ENCODE measurements around the gene STRIT1.

STRIT1 gene

GRCh38 chr3:155309581-155309980 is 16.1 kb upstream of the STRIT1 start:
- Histone ChIP-seq H3K14ac (ENCODE audit: low read length in 2 of 2) (no peak overlapping the region), H2BK120ac (ENCODE audit: low read depth, low read length) (no peak overlapping the region), H2AFZ (ENCODE audit: low read depth, low read length) (no peak overlapping the region), H2AK5ac (ENCODE audit: low read length, severe bottlenecking) (no peak overlapping the region), H3K4me2 (ENCODE audit: low read length, poor library complexity, severe bottlenecking) (no peak overlapping the region), H4K91ac (ENCODE audit: low read length) (no peak overlapping the region), H3K9me3 (ENCODE audit: control insufficient read depth, low read length) (no peaks in the 10 kb centered on the region), H3K27ac (ENCODE audit: low read length, poor library complexity, severe bottlenecking) (no peak overlapping the region), H2BK5ac (ENCODE audit: low read depth, low read length, poor library complexity, severe bottlenecking) (no peak overlapping the region), H3K4ac (ENCODE audit: low read depth in 1 of 2, low read length in 2 of 2) (no peak overlapping the region), H2BK15ac (ENCODE audit: low read depth, poor library complexity, severe bottlenecking) (no peak overlapping the region), H2BK12ac (ENCODE audit: low read length in 2 of 2) (no peak overlapping the region), H3K23ac (ENCODE audit: low read length in 2 of 2) (no peak overlapping the region), H3K27me3 (ENCODE audit: control insufficient read depth in 1 of 2, insufficient read depth in 1 of 2, low read length in 2 of 2) (no peaks in the 10 kb centered on the region), H4K8ac (ENCODE audit: low read length) (no peak overlapping the region), H3K4me3 (ENCODE audit: insufficient read depth in 1 of 2, low read depth in 1 of 2, low read length in 2 of 2) (no peak overlapping the region), H3K4me1 (ENCODE audit: control insufficient read depth, insufficient read depth, low read depth, low read length) (no peaks in the 10 kb centered on the region), H3K18ac (ENCODE audit: low read depth in 1 of 2, low read length in 2 of 2) (no peak overlapping the region), H3K79me1 (replicated peaks; ENCODE audit: low read length, poor library complexity, severe bottlenecking) (no peaks in the 10 kb centered on the region), H3K9ac (ENCODE audit: low read length) (no peak overlapping the region), H3K36me3 (ENCODE audit: control insufficient read depth in 1 of 2, insufficient read depth in 2 of 2, low read depth in 1 of 2, low read length in 2 of 2) (no peaks in the 10 kb centered on the region)
- WGBS: 98% methylated on average over 28 of the region's 28 CpGs
- no peak for DNase-seq

DNA sequence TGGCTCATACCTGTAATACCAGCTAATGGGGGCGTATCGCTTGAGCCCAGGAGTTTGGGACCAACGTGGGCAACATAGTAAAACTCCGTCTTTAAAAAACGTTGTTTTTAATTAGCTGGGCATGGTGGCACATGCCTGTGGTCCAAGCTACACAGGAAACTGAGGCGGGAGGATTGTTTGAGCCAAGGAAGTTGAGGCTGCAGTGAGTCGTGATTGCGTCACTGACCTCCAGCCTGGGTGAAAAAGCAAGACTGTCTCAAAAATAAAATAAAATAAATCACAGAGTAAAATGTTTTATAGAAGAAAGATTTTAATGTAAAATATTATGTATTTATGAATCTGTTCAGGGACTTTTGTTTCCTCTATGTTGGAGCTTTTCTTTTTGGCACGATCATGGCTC is 15.3 kb upstream of the STRIT1 start:
- Histone ChIP-seq H2BK15ac (ENCODE audit: low read depth, poor library complexity, severe bottlenecking) (no peak overlapping the region), H3K23ac (ENCODE audit: low read length in 2 of 2) (no peak overlapping the region), H2BK120ac (ENCODE audit: low read depth, low read length) (no peak overlapping the region), H3K4me2 (ENCODE audit: low read length, poor library complexity, severe bottlenecking) (no peak overlapping the region), H3K4ac (ENCODE audit: low read depth in 1 of 2, low read length in 2 of 2) (no peak overlapping the region), H3K14ac (ENCODE audit: low read length in 2 of 2) (no peak overlapping the region), H3K9me3 (ENCODE audit: control insufficient read depth, low read length) (no peaks in the 10 kb centered on the region), H2AK5ac (ENCODE audit: low read length, severe bottlenecking) (no peak overlapping the region), H3K27me3 (ENCODE audit: control insufficient read depth in 1 of 2, insufficient read depth in 1 of 2, low read length in 2 of 2) (no peaks in the 10 kb centered on the region), H2AFZ (ENCODE audit: low read depth, low read length) (no peak overlapping the region), H3K4me1 (ENCODE audit: control insufficient read depth, insufficient read depth, low read depth, low read length) (no peaks in the 10 kb centered on the region), H3K4me3 (ENCODE audit: insufficient read depth in 1 of 2, low read depth in 1 of 2, low read length in 2 of 2) (no peak overlapping the region), H3K27ac (ENCODE audit: low read length, poor library complexity, severe bottlenecking) (no peak overlapping the region), H2BK12ac (ENCODE audit: low read length in 2 of 2) (no peak overlapping the region), H3K18ac (ENCODE audit: low read depth in 1 of 2, low read length in 2 of 2) (no peak overlapping the region), H3K79me1 (replicated peaks; ENCODE audit: low read length, poor library complexity, severe bottlenecking) (no peaks in the 10 kb centered on the region), H4K91ac (ENCODE audit: low read length) (no peak overlapping the region), H3K9ac (ENCODE audit: low read length) (no peak overlapping the region), H4K8ac (ENCODE audit: low read length) (no peak overlapping the region), H2BK5ac (ENCODE audit: low read depth, low read length, poor library complexity, severe bottlenecking) (no peak overlapping the region), H3K36me3 (ENCODE audit: control insufficient read depth in 1 of 2, insufficient read depth in 2 of 2, low read depth in 1 of 2, low read length in 2 of 2) (no peaks in the 10 kb centered on the region)
- WGBS: 65% methylated on average over 6 of the region's 9 CpGs
- no peak for DNase-seq

DNA sequence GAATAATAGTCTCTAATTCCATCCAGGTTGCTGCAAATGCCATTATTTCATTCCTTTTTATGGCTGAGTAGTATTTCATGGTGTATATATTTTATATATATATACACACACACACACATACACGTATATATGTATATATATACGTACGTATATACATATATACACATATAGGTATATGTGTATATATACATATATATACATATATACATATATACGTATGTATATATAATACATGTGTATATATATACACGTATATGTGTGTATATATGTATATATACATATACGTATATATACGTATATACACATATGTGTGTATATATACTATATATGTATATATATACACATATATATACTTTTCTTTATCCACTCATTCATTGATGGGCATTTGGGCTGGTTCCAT is 13.7 kb upstream of the STRIT1 start:
- no peak overlapping the region for H3K4ac ChIP-seq (ENCODE audit: low read depth in 1 of 2, low read length in 2 of 2)
- H3K4me3 ChIP-seq (ENCODE audit: insufficient read depth in 1 of 2, low read depth in 1 of 2, low read length in 2 of 2): no peak overlapping the region
- no peak overlapping the region for H2AK5ac ChIP-seq (ENCODE audit: low read length, severe bottlenecking)
- H3K9ac ChIP-seq (ENCODE audit: low read length): no peak overlapping the region
- no peak overlapping the region for H4K91ac ChIP-seq (ENCODE audit: low read length)
- no peak overlapping the region for H4K8ac ChIP-seq (ENCODE audit: low read length)
- H2BK5ac ChIP-seq (ENCODE audit: low read depth, low read length, poor library complexity, severe bottlenecking): no peak overlapping the region
- no CpG with 5 or more reads among the region's 7 CpGs for WGBS
- no peak overlapping the region for H3K14ac ChIP-seq (ENCODE audit: low read length in 2 of 2)
- DNase-seq: no peak
- H2BK15ac ChIP-seq (ENCODE audit: low read depth, poor library complexity, severe bottlenecking): no peak overlapping the region
- no peaks in the 10 kb centered on the region for H3K9me3 ChIP-seq (ENCODE audit: control insufficient read depth, low read length)
- no peak overlapping the region for H3K23ac ChIP-seq (ENCODE audit: low read length in 2 of 2)
- H2BK12ac ChIP-seq (ENCODE audit: low read length in 2 of 2): no peak overlapping the region
- H3K79me1 ChIP-seq (replicated peaks; ENCODE audit: low read length, poor library complexity, severe bottlenecking): no peaks in the 10 kb centered on the region
- no peaks in the 10 kb centered on the region for H3K36me3 ChIP-seq (ENCODE audit: control insufficient read depth in 1 of 2, insufficient read depth in 2 of 2, low read depth in 1 of 2, low read length in 2 of 2)
- H3K4me2 ChIP-seq (ENCODE audit: low read length, poor library complexity, severe bottlenecking): no peak overlapping the region
- H2AFZ ChIP-seq (ENCODE audit: low read depth, low read length): no peak overlapping the region
- H3K4me1 ChIP-seq (ENCODE audit: control insufficient read depth, insufficient read depth, low read depth, low read length): no peaks in the 10 kb centered on the region
- no peak overlapping the region for H3K27ac ChIP-seq (ENCODE audit: low read length, poor library complexity, severe bottlenecking)
- H3K18ac ChIP-seq (ENCODE audit: low read depth in 1 of 2, low read length in 2 of 2): no peak overlapping the region
- H2BK120ac ChIP-seq (ENCODE audit: low read depth, low read length): no peak overlapping the region
- no peaks in the 10 kb centered on the region for H3K27me3 ChIP-seq (ENCODE audit: control insufficient read depth in 1 of 2, insufficient read depth in 1 of 2, low read length in 2 of 2)

GRCh38 chr3:155304394-155304793 is 10.9 kb upstream of the STRIT1 start:
- no peak overlapping the region for H3K27ac ChIP-seq (ENCODE audit: low read length, poor library complexity, severe bottlenecking)
- no peaks in the 10 kb centered on the region for H3K4me1 ChIP-seq (ENCODE audit: control insufficient read depth, insufficient read depth, low read depth, low read length)
- no peaks in the 10 kb centered on the region for H3K27me3 ChIP-seq (ENCODE audit: control insufficient read depth in 1 of 2, insufficient read depth in 1 of 2, low read length in 2 of 2)
- H4K91ac ChIP-seq (ENCODE audit: low read length): no peak overlapping the region
- H3K4me2 ChIP-seq (ENCODE audit: low read length, poor library complexity, severe bottlenecking): no peak overlapping the region
- H3K36me3 ChIP-seq (ENCODE audit: control insufficient read depth in 1 of 2, insufficient read depth in 2 of 2, low read depth in 1 of 2, low read length in 2 of 2): no peaks in the 10 kb centered on the region
- peak overlapping the region; percentile 39 for H2AK5ac ChIP-seq (ENCODE audit: low read length, severe bottlenecking)
- H2BK12ac ChIP-seq (ENCODE audit: low read length in 2 of 2): no peak overlapping the region
- no peak overlapping the region for H2BK15ac ChIP-seq (ENCODE audit: low read depth, poor library complexity, severe bottlenecking)
- no peak overlapping the region for H3K23ac ChIP-seq (ENCODE audit: low read length in 2 of 2)
- peak overlapping the region in 1 of 2 experiments; percentile 91 for H3K14ac ChIP-seq (ENCODE audit: low read length in 2 of 2)
- no peak overlapping the region for H2BK5ac ChIP-seq (ENCODE audit: low read depth, low read length, poor library complexity, severe bottlenecking)
- no peak overlapping the region for H4K8ac ChIP-seq (ENCODE audit: low read length)
- WGBS: 100% methylated on average over 2 of the region's 2 CpGs
- no peak overlapping the region for H2AFZ ChIP-seq (ENCODE audit: low read depth, low read length)
- H2BK120ac ChIP-seq (ENCODE audit: low read depth, low read length): no peak overlapping the region
- no peaks in the 10 kb centered on the region for H3K79me1 ChIP-seq (replicated peaks; ENCODE audit: low read length, poor library complexity, severe bottlenecking)
- no peak overlapping the region for H3K9ac ChIP-seq (ENCODE audit: low read length)
- no peak for DNase-seq
- H3K9me3 ChIP-seq (ENCODE audit: control insufficient read depth, low read length): no peaks in the 10 kb centered on the region
- no peak overlapping the region for H3K4ac ChIP-seq (ENCODE audit: low read depth in 1 of 2, low read length in 2 of 2)
- H3K4me3 ChIP-seq (ENCODE audit: insufficient read depth in 1 of 2, low read depth in 1 of 2, low read length in 2 of 2): no peak overlapping the region
- H3K18ac ChIP-seq (ENCODE audit: low read depth in 1 of 2, low read length in 2 of 2): no peak overlapping the region

All from mesenchymal stem cell (in vitro differentiated cells and primary cell).